A549 (cell line): ENCODE data around the gene SHISA4. TPM values are rescaled to one million over a fixed set of nuclear protein-coding genes. Genes with fewer than 3 reads are reported as not detected.

Source experiments
- ATAC-seq, 2 experiments: fragments of 200-7000 bp in 1 of 2; fragments of >200 bp in 1 of 2; cut with Nextera tagmentation in 1 of 2; cut with Tn5 transposase in 1 of 2; 3 replicates each; pipeline versions ENCODE4 v1.8.0 to v1.9.1; 2018 to 2020; ENCODE audit warnings: mild to moderate bottlenecking in 1 of 2, moderate library complexity in 1 of 2
- CTCF ChIA-PET: fragments of 300-600 bp; sonication (Branson Sonifier 250); formaldehyde crosslinking; extraction: SDS; loops from one replicate; lab custom pipeline; 2021; ENCODE audit warnings: antibody characterized with exemption, inconsistent platforms; lab: Yijun Ruan, JAX
- POLR2A ChIA-PET: fragments of 350-600 bp; formaldehyde crosslinking; extraction: SDS; loops from one replicate; lab custom pipeline; 2021; ENCODE audit warnings: antibody characterized with exemption, inconsistent platforms; lab: Yijun Ruan, JAX
- DNase-seq, 2 experiments: peaks; one replicate each; pipeline versions ENCODE4 v3.0.0 to v3.0.0-alpha.2; 2011 to 2016; ENCODE audit warnings: low read depth in 1 of 2, low spot score in 1 of 2
- FAIRE-seq: peaks from 2 replicates; lab custom pipeline; 2011; peaks lifted over from hg19 to GRCh38; lab: Jason Lieb, UNC
- H3K27ac ChIP-seq, 2 experiments: fragments of >200 bp; sonication (Bioruptor Twin); formaldehyde crosslinking; 3 replicates each; pipeline ENCODE4 v1.5.1; 2016 to 2017
- H3K4me1 ChIP-seq: fragments of >200 bp; sonication (Bioruptor Twin); formaldehyde crosslinking; 3 replicates; pipeline ENCODE4 v1.6.1; 2016
- H3K4me2 ChIP-seq: fragments of >200 bp; sonication (Bioruptor Twin); formaldehyde crosslinking; 3 replicates; pipeline ENCODE4 v1.6.1; 2016
- H3K4me3 ChIP-seq: fragments of >200 bp; sonication (Bioruptor Twin); formaldehyde crosslinking; 3 replicates; pipeline ENCODE4 v1.5.1; 2016
- H3K9me3 ChIP-seq: fragments of >200 bp; sonication (Bioruptor Twin); formaldehyde crosslinking; 3 replicates; pipeline ENCODE4 v1.6.1; 2016
- CEBPB ChIP-seq, 2 experiments: fragments of >200 bp in 1 of 2; sonication (Bioruptor Twin) in 1 of 2; formaldehyde crosslinking in 1 of 2; IDR thresholded peaks; 2 replicates each; pipeline ENCODE4 v1.6.1; 2012 to 2016
- CHD2 ChIP-seq: fragments of 150-350 bp; IDR thresholded peaks from 2 replicates; pipeline ENCODE4 v1.6.1; 2014; ENCODE audit warnings: low read length; ENCODE audit not compliant: partially characterized antibody
- EHMT2 ChIP-seq: fragments of 200-600 bp; sonication (generic); IDR thresholded peaks from 2 replicates; pipeline ENCODE4 v1.6.1; 2016; ENCODE audit warnings: antibody characterized with exemption, low read depth, mild to moderate bottlenecking, moderate library complexity
- ESRRA ChIP-seq: fragments of 150-350 bp; IDR thresholded peaks from 2 replicates; pipeline ENCODE4 v1.6.1; 2014; ENCODE audit warnings: mild to moderate bottlenecking, low read length, borderline replicate concordance
- FOSB ChIP-seq: fragments of 250-450 bp; sonication (Bioruptor Pico); IDR thresholded peaks from 2 replicates; pipeline ENCODE4 v1.5.0; 2020; ENCODE audit warnings: mild to moderate bottlenecking, moderate library complexity
- FOSL2 ChIP-seq, 2 experiments: fragments of 450-650 bp in 1 of 2; fragments of >200 bp in 1 of 2; sonication (Bioruptor Twin) in 1 of 2; formaldehyde crosslinking; IDR thresholded peaks; 2 replicates each; pipeline versions ENCODE4 v1.5.0 to v1.6.1; 2016 to 2020; ENCODE audit warnings: mild to moderate bottlenecking in 1 of 2, moderate library complexity in 1 of 2
- JUNB ChIP-seq: fragments of >200 bp; sonication (Bioruptor Twin); formaldehyde crosslinking; IDR thresholded peaks from 2 replicates; pipeline ENCODE4 v1.6.1; 2016
- KDM1A ChIP-seq: fragments of 200-600 bp; sonication (generic); IDR thresholded peaks from 2 replicates; pipeline ENCODE4 v1.6.1; 2016; ENCODE audit warnings: low read depth, mild to moderate bottlenecking
- MAFK ChIP-seq: fragments of 450-650 bp; IDR thresholded peaks from 2 replicates; pipeline ENCODE4 v1.6.1; 2014; ENCODE audit not compliant: partially characterized antibody
- MAZ ChIP-seq: fragments of 150-350 bp; IDR thresholded peaks from 2 replicates; pipeline ENCODE4 v1.6.1; 2014; ENCODE audit warnings: antibody characterized with exemption, low read depth, low read length, borderline replicate concordance
- MYC ChIP-seq: IDR thresholded peaks from 2 replicates; pipeline ENCODE4 v1.6.1; 2012; ENCODE audit warnings: mild to moderate bottlenecking, inconsistent platforms, low read length, improper control_type of control experiment, borderline replicate concordance
- NFE2L2 ChIP-seq: fragments of 150-350 bp; conservative IDR thresholded peaks from 2 replicates; pipeline ENCODE4 v1.6.1; 2014; ENCODE audit warnings: low read length
- NPAS2 ChIP-seq: fragments of 250-450 bp; sonication (Bioruptor Pico); IDR thresholded peaks from 2 replicates; pipeline ENCODE4 v1.8.0; 2022; ENCODE audit warnings: mild to moderate bottlenecking, moderate library complexity, borderline replicate concordance
- NR3C1 ChIP-seq: fragments of >200 bp; sonication (Bioruptor Twin); formaldehyde crosslinking; IDR thresholded peaks from 3 replicates; pipeline ENCODE4 v1.6.1; 2017
- PHF8 ChIP-seq: fragments of 200-600 bp; sonication (generic); IDR thresholded peaks from 2 replicates; pipeline ENCODE4 v1.6.1; 2016; ENCODE audit warnings: low read depth, mild to moderate bottlenecking, antibody characterized with exemption, moderate library complexity, borderline replicate concordance
- POLR2A ChIP-seq: IDR thresholded peaks from 2 replicates; pipeline ENCODE4 v1.6.1; 2012; ENCODE audit warnings: mild to moderate bottlenecking, low read length
- REST ChIP-seq: fragments of 200-600 bp; sonication (generic); IDR thresholded peaks from 2 replicates; pipeline ENCODE4 v1.6.1; 2016; ENCODE audit warnings: antibody characterized with exemption, mild to moderate bottlenecking, moderate library complexity
- RFX5 ChIP-seq: fragments of 450-650 bp; IDR thresholded peaks from 2 replicates; pipeline ENCODE4 v1.7.1; 2014; ENCODE audit warnings: antibody characterized with exemption, mild to moderate bottlenecking, moderate library complexity
- SREBF2 ChIP-seq: fragments of 450-650 bp; IDR thresholded peaks from 2 replicates; pipeline ENCODE4 v1.6.1; 2014; ENCODE audit warnings: mild to moderate bottlenecking, moderate library complexity
- TP53 ChIP-seq: fragments of 250-450 bp; sonication (Bioruptor Pico); IDR thresholded peaks from 2 replicates; pipeline ENCODE4 v1.5.0; 2021; ENCODE audit warnings: mild to moderate bottlenecking, moderate library complexity
- ZC3H11A ChIP-seq: fragments of 450-650 bp; IDR thresholded peaks from 2 replicates; pipeline ENCODE4 v1.6.1; 2014; ENCODE audit warnings: antibody characterized with exemption, mild to moderate bottlenecking
- ZFP36 ChIP-seq: fragments of 450-650 bp; IDR thresholded peaks from 2 replicates; pipeline ENCODE4 v1.6.1; 2014; ENCODE audit warnings: borderline replicate concordance; ENCODE audit not compliant: partially characterized antibody
- ZNF302 ChIP-seq: fragments of 250-450 bp; sonication (Bioruptor Pico); IDR thresholded peaks from 2 replicates; pipeline ENCODE4 v1.9.0; 2021; ENCODE audit warnings: inconsistent platforms, mild to moderate bottlenecking, moderate library complexity
- ZSCAN20 ChIP-seq: fragments of 250-450 bp; sonication (Bioruptor Pico); IDR thresholded peaks from 2 replicates; pipeline ENCODE4 v1.8.0; 2022; ENCODE audit warnings: mild to moderate bottlenecking, moderate library complexity
- WGBS: methylation state at CpG from one replicate; pipeline ENCODE4 v1.1.6; 2017; ENCODE audit errors: missing lambda C conversion rate; 5-methylcytosine and 5-hydroxymethylcytosine counted together
- polyA plus RNA-seq, 4 experiments: library from polyadenylated mRNA; depleted of rRNA in 3 of 4; stranded (reverse); fragments of >200 nt; fragmentation: RNase III in 1 of 4; extraction: RNeasy Plus Mini Kit Qiagen cat#74134 plus additional on column Dnase treatment in 1 of 4; gene quantifications; 2 replicates in 3 of 4; 3 replicates in 1 of 4; pipeline ENCODE4 v1.2.3, GENCODE V29; 2011 to 2017
- TF ChIP-seq, protein P1 (sequence below): IDR thresholded peaks from 2 replicates; pipeline ENCODE4 v1.6.1; 2012; ENCODE audit warnings: low read depth, borderline replicate concordance
- TF ChIP-seq, protein P2 (sequence below): fragments of 150-350 bp; IDR thresholded peaks from 2 replicates; pipeline ENCODE4 v1.6.1; 2014; ENCODE audit warnings: low read depth, mild to moderate bottlenecking, low read length

Gene SHISA4
- polyA plus RNA-seq, 2 of the 4 experiments (the other 2 are of a cell fraction) = 10.0 to 15.0 TPM

DNA sequence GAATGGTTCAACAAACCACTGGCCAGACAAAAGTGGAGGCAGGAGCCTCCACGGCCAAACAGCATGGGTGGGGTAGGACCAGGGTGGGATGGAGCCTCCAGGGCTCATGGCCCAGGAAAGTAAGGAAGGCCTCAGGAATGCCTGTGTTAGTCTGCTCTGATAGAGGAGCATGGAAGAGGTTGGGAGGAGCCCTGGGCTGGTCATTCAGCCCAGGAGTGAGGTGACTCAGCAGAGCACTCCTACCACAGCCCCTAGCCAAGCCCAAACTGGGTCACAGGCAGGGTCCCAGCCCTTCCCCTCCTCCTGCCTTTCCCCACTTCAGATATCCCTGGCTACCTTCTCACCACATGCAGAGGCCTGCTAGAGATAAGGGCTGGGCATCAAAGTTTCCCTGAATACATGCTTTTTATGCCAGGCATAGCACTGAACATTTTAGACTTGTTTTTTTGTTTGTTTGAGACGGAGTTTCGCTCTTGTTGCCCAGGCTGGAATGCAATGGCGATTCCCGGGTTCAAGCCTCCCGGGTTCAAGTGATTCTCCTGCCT, 3.1 kb upstream of the SHISA4 start:
- FAIRE-seq = no peak
- H3K4me3 ChIP-seq = no peak overlapping the region
- peaks cover 50% of the 10 kb centered on the region for H3K4me1 ChIP-seq
- 85% methylated on average over 6 of the region's 6 CpGs for WGBS
- peak; percentile 21 to 34; a peak in 4 of 6 replicates for ATAC-seq
- DNase-seq = peak; percentile 39 to 65
- TF ChIP-seq SREBF2 = no peak
- no peak for TF ChIP-seq FOSL2 (IDR thresholded peaks at IDR 0.05)
- 0 out of 2 replicates have a peak, but pooled peaks have one; percentile 7 for TF ChIP-seq FOSL2 (CRISPR knock-in tag; IDR thresholded peaks at IDR 0.05)
- no peak for TF ChIP-seq NFE2L2
- peak overlapping the region; percentile 11 to 77; a peak in 5 of 6 replicates for H3K27ac ChIP-seq
- ChIA-PET POLR2A (no interaction called here), CTCF (interaction anchor here (0.9 to 16.9 kb wide), 7 partner anchors 7 to 251 kb away, joined by 3 to 303 read pairs (median 22); no protein-coding TSS in a partner anchor)
- no peaks in the 10 kb centered on the region for H3K9me3 ChIP-seq
- peak overlapping the region; percentile 5; the same call in 2 of the 3 replicates for H3K4me2 ChIP-seq

GRCh38 chr1:201886103-201886885, 2.4 kb upstream of the SHISA4 start:
- DNase-seq = no peak
- Histone ChIP-seq H3K4me1 (peaks cover 50% of the 10 kb centered on the region), H3K27ac (peak overlapping the region in 1 of 2 experiments; percentile 77; a peak in 3 of 6 replicates), H3K4me2 (no peak overlapping the region; the same call in 2 of the 3 replicates), H3K4me3 (no peak overlapping the region), H3K9me3 (no peaks in the 10 kb centered on the region)
- FAIRE-seq = no peak
- ATAC-seq = no peak
- POLR2A ChIA-PET = interaction anchor here (0.7 kb wide), 1 partner anchor 8 kb away, joined by 3 read pairs; no protein-coding TSS in a partner anchor
- CTCF ChIA-PET = interaction anchor here (0.6 to 16.9 kb wide), 11 partner anchors 8 to 250 kb away, joined by 3 to 303 read pairs (median 5); no protein-coding TSS in a partner anchor
- WGBS = 93% methylated on average over 9 of the region's 9 CpGs
- TF ChIP-seq REST (no peak), TP53 (CRISPR knock-in tag) (no peak), KDM1A (no peak), POLR2A (no peak), ZSCAN20 (no peak), ZNF302 (CRISPR knock-in tag) (no peak), MAFK (no peak), CEBPB (IDR thresholded peaks at IDR 0.05) (no peak), RFX5 (no peak), MAZ (no peak), CHD2 (no peak), FOSB (no peak), NR3C1 (no peak), SREBF2 (no peak)

DNA sequence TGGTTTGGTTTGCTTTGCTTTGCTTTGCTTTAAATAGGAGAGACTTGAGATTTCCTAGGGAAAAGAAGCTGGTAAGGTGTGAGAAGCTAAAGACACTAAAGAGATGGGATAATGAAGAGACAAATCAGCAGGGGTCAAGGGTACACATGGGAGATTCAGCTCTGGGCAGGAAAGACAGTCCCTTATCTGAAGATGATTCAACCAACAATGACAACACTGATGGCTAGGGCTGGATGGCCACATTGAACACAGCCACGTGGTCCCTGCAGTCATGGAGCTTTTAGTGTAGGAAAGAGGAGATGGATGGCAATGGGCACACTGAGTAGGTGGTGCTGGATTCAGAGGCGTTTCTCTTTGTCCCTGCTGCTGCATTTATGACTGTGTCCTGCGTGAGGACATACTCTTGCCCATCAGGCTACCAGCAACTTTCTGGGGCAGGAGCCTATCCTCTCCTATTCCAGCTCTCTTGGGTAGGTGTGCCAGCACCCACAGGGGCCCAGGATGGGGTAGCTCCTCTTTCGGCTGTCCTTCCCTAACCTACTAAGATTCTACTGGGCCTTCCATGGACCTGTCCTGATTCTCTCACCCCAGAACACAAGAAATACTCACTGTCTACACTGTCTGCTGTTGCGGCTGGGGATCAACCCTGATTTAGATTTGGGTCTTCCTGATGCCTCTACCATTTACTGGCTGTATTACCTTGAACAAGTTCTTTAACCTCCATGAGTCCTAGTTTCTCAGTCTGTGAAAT, 1.4 kb upstream of the SHISA4 start:
- WGBS = 88% methylated on average over 5 of the region's 5 CpGs
- no peak for FAIRE-seq
- DNase-seq = no peak
- Histone ChIP-seq H3K4me1 (peaks cover 48% of the 10 kb centered on the region), H3K27ac (no peak overlapping the region), H3K4me3 (no peak overlapping the region), H3K4me2 (no peak overlapping the region), H3K9me3 (no peaks in the 10 kb centered on the region)
- CTCF ChIA-PET = interaction anchor here (0.9 to 16.9 kb wide), 10 partner anchors 8 to 249 kb away, joined by 3 to 303 read pairs (median 6); no protein-coding TSS in a partner anchor
- POLR2A ChIA-PET = interaction anchor here (1.8 kb wide), 1 partner anchor 123 kb away, joined by 4 read pairs; the partner anchor contains the start of gene ELF3
- no peak for ATAC-seq
- TF ChIP-seq RFX5 (no peak), PHF8 (no peak), FOSB (no peak), ZFP36 (no peak), CEBPB (IDR thresholded peaks at IDR 0.05) (no peak), NPAS2 (CRISPR knock-in tag) (no peak), ESRRA (no peak), MYC (no peak), JUNB (no peak), ZC3H11A (no peak), EHMT2 (no peak)
- TF ChIP-seq, protein P1, sequence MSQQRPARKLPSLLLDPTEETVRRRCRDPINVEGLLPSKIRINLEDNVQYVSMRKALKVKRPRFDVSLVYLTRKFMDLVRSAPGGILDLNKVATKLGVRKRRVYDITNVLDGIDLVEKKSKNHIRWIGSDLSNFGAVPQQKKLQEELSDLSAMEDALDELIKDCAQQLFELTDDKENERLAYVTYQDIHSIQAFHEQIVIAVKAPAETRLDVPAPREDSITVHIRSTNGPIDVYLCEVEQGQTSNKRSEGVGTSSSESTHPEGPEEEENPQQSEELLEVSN = no peak
- TF ChIP-seq, protein P2, sequence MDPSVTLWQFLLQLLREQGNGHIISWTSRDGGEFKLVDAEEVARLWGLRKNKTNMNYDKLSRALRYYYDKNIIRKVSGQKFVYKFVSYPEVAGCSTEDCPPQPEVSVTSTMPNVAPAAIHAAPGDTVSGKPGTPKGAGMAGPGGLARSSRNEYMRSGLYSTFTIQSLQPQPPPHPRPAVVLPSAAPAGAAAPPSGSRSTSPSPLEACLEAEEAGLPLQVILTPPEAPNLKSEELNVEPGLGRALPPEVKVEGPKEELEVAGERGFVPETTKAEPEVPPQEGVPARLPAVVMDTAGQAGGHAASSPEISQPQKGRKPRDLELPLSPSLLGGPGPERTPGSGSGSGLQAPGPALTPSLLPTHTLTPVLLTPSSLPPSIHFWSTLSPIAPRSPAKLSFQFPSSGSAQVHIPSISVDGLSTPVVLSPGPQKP = no peak
